Stimulated activated CD8-positive, alpha-beta memory T cell treated with anti-CD3 and anti-CD28 coated beads, Interleukin-7, amount 100 ng/mL, for 48 hours (primary cell): ENCODE data around the gene DAAM1.

Experiments
- DNase-seq, 2 donors: peaks; one replicate each; pipeline ENCODE4 v3.0.0-alpha.2; 2020; ENCODE audit warnings: low read depth in 1 of 2; ENCODE audit errors: extremely low read depth in 1 of 2

The DAAM1 gene

DNA sequence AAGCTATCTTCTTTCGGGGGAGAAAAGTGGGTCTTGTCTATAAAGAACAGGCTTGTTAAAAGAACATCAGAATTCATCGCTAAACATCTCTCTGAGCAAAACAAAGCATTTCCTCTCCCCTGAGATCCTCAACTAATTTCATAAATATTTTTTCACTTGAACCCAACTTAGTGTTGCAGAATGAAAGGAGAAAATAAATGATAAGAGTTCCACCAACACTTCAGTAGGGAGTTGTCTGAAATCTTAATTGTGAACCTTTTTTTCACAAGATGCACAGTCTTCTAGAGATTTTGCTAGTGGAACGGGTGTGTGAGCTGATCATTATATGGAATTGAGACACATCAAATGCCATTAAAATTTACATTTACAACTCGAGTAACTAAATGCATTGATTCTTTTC lies 1.3 kb upstream of the DAAM1 start:
- no peak for DNase-seq

DNA sequence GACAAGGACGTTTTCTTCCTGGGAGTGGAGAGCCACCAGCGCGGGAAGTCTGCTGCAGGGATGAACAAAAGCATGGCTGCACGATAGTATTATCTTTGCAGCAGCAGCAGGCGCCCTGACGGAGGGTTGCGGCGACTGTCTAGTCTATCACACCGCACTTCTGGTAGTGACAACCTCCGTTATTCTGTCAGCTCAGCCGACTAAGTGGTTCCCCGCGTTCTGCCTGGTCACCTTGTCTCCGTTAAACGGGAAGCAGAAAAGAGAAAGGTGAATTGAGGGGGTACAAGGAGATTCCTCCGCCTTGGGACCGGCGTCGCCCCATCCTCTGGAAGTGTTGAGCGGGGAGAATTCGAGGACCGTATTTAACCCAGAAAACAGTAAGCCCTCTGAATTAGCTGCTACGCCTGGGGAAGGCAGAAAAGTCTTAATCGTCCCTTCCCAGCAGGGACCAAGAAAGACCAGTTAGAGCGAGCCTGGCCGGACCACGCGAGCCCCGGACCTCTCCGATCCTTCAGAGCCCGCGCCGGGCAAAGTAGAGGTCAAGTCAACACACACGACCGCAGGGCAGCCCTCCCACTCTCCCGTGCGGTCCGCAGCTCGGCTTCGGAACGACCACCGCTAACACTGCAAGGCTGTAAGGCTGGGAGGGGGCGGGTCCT lies 536 bp upstream of the DAAM1 start:
- DNase-seq = peak in 1 of 2 donors; percentile 0

DNA sequence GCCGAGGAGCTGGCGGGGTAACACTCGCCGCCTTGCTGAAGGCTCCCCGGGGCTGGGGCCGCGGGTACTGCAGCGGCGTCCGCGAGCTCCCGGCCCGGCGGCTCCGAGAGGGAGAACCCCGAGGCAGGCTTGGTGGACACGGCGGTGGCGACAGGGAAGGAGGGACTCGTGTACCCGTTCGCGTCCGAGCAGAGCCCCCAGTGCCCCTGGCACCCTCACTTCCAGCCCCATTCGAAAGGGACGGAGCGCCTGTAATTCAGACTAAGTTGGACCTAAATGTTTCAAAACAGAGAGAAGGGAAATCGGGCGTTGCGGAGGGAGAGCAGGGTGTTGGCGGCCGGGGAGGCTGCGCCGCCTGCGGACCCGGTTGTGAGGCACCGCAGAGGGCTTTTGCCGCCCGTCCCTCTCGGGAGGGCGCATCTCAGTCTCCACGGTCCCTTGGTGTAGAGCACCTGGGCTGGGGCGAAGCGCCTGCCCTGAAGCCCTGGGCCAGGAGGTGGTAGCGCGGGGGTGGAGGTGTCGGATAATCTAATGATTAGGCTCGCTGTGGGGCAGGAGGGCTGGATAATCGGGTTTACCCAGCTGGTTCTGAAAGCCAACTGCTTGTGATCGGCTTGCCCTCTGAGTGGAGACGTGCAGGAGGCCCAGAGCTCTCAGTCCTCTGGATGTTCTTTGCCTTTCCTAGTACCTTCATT lies 771 bp downstream of the DAAM1 start:
- peak in 1 of 2 donors; percentile 1 for DNase-seq

DNA sequence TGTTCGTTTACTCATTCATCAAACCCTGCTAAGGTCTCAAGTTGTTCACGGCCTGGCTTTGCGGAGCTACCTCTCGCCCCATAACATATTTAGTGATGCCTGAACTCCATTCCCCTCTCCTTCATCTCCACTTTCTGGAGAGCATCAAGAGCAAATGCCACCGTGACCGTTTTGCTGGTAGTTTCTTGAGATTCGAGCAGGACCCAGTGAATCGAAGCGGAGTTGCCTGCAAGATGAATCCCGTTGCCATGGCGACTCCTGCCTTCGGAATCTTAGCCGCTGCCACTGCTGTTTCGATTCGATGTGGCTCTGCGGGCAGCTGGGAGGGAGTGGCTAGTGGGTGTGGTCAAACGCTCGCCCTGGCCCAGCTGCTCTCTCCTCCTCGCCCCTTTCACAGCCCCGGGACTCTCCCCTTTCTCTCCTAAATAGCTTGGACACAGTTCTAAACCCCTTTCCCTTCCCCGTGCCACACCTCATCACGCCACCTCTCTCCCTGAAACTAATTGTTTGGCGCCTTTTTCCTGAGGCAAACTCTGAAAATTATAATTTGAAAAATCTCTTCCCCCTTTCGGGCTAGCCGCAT lies 1.4 kb downstream of the DAAM1 start:
- DNase-seq = peak; percentile 53 to 77

DNA sequence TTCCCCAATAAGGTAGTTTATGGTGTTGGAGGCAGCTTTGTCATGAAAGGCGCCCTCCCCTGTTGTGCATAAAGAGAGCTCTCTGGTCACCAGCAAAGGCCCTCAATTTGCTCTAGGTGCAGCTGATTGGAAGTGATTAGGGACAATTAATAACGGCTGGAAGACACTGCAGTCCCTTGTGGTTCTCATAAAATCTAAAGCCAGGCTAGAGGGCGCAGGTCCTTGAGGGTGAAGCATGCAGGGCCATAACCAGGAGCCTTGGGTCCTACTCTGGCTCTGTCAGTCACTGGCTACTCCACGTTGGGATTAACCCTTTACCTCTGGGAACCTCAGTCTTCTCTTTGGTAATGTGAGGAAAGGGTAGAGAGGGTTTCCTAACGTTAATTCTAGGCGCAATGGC lies 1.9 kb downstream of the DAAM1 start:
- no peak for DNase-seq

DNA sequence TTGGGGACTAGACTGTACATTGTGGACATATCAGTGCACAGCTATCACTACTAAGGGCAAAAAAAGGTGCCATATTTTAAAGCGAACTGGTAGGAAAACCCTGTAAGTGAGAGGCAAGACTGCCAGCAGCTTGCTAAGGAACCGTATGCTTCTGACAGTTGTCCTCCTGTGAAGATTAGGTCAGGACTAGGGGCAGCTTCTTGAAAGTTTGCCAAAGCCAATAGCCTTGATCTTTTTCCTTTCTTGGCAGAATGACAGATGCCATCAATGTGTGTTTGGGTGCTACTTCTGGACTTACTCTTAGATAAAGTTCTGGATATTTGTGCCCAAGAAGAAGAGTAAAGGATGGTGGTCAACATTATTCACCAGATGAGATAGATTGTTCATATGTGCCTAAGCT lies 7.4 kb downstream of the DAAM1 start:
- no peak for DNase-seq

DNA sequence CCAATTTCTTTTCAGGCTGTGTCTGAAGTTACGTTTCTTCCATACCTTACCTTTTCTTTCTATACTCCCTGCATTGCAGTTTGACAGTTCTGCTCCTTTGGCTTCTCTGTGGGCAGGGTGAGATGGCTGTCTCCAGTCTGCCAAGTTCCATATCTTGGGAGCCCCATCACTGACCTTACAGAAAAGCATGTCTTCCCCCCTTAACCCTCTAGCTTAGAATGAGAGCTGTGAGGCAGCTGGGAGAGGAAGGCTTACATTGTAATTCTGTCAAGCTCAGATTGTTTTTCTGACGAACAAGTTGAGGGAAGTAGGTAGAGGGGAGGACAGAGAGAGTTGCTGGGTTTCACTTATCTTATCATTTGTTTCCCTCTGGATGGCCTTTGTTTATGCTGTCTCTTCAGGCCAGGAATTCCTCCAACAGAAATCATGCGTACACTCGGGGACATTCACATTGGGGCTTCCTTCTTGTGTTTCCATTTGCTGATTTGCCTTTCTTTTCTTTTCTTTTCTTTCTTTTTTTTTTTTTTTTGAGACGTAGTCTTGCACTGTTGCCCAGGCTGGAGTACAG lies 9.3 kb downstream of the DAAM1 start:
- DNase-seq = no peak

DNA sequence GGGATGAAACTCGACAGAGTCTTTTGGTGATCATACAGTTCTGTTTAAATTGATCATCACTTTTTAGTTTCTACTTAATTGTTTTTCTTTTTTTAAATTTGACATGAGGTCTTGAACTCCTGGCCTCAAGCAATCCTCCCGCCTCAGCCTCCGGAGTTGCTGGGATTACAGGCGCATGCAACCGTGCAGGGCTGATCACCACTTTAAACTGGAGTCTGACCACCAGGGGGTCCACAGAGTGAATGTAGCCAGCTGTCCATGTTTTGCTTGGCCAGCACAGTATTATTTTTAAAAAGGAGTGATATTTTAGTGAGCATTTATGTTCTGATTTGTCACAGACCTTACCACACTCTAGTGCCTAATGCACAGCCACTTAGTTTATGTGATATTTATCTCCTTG lies 10.7 kb downstream of the DAAM1 start:
- DNase-seq = no peak

DNA sequence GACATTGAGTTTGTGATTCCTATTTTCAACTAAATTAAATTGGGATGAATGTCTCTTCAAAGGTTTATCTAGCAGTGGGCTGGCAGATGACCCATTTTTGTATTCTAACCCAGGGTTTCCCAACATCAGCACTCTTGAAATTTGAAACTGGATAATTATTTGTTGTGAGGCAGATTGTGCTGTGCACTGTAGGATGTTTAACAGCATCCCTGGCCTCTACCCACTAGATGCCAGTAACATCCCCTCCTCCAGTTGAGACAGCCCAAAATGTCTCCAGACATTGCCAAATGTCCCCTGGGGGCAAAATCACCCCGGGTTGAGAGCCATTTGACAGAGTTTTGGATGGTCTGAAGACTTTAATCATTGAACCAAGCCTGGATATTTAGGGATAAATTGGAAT lies 11.1 kb downstream of the DAAM1 start:
- DNase-seq = no peak

DNA sequence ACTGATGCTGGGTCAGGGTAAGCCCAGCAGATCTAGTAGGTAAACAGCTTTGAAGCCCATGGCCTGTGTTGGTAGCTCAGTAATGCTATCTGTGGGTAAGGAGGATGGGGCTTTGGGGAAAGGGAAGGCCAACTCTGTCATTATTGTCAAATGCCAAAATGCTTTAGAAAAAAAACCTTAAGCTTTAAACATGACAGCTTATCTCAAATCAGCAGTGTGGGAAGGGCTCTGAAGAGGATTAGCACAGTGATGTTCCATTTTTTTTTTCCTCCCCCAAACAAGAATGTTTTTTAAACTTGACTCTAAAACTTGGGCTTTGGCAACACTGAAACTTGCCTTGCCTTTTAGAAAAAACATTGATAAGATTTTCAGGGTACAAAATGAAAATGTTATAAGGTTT lies 11.7 kb downstream of the DAAM1 start:
- no peak for DNase-seq

DNA sequence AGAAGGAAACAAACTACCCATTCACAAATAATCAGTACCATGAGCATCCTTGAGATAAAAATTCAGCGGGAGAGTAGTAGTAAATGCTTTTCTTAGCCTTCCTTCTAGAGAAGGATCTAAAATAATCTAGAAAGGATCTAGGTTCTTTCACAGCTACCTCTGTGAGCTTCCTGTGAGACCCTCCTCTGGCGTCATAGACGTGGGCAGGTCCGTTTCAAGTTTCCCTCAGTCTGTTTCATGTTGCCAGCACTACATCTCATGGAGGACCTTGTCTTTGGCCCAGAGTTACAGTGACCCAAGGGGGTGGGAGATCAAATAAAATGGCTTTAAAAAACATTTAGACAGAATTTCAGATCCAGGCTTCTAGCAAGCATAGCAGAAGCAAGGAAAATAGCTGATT lies 13.6 kb downstream of the DAAM1 start:
- DNase-seq = no peak

DNA sequence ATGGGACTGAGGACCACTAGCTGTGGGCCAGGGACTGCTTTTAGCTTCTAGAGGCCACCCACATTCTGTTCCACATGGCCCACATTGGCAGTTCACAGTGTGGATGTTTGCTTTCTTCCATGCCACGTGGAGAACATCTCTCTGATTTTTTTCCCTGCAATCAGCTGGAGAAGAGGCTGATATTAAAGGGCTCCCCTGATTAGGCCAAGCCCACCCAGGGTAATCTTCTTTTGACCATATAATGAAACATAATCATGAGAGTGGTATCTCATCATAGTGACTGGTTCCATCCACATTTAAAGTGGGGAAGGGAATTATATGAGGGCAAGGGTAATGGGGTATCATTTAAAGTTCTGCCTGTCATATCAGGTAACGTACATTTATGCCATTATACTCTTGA lies 15.8 kb downstream of the DAAM1 start:
- DNase-seq = no peak

DNA sequence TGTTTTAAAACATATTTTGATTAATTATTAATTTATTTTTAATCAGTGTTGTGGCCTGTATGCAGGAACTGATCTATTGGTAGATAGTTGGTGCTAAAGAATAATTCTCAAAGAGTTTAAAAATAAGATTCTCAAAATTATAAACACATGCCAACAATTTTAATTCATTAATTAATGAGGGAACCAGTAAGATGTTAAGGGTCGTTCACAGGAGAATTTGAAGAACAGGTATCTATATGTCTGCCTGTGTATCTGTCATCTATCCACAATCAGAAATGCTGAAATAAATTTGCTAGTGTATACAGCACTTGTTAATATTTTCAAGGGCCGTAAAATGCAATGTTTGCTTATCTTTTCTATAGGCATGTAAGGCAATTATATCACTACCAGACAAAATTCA lies 18.4 kb downstream of the DAAM1 start:
- DNase-seq = no peak

DNA sequence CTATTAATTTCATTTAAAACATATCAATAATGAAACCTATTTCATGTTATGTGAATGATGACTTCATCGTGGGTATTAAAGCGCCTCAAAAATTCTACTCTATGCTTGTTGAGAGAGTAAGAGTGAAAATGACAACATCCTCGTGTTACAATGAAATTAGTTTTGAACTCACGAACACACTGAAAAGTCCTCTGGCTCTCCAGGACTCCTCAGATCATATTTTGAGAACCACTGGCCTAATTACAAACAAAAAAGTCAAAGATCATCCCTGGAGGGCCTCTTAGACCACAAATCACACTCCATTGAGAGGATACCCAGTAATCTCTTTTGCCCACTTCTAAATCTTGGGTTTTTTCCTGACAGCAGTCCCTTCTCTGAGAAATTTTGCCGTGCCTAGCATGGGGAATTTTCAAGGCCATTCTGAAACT lies 19.1 kb downstream of the DAAM1 start:
- no peak for DNase-seq

DNA sequence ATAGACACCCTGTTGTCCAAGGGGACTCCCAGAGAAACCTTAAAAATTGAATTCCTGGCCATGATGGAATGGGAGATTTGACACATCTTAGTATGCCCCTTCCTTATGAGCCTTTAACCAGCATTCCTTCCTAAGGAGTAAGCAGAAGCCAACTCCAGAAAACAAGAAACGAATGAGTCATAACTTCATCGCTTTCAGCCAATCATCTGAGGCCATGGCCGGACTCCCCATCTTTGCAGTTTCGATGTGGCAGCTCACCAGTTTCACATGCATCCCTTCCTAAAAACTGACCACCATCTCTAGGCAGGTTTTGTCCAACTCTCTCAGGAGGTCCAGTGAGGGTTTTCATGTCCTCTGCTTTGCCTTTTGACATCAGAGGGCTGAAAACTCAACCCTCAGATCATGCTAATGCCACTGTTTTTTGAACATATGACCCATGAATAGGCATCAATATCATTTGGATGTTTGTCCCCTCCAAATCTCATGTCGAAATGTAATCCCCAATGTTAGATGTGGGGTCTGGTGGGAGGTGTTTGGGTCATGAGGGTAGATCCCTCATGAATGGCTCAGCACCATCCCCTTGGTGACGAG lies 19.9 kb downstream of the DAAM1 start:
- no peak for DNase-seq

DNA sequence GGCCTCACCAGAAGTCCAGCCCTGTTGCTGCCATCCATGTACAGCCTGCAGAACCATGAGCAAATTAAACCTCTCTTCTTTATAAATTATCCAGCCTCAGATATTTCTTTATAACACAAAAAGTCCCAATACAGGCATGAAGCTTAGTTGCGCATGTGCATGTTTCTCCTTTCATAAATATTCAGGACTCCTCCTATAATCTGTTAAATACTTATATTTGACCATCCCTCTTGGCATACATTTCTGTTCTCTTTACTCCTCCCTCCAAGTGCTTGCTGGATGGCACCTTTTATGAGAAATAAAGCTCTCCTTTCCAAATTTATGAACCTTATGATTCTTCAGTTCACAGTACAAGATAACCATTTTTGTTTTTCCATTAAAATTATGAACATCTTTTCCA lies 20.5 kb downstream of the DAAM1 start:
- no peak for DNase-seq

DNA sequence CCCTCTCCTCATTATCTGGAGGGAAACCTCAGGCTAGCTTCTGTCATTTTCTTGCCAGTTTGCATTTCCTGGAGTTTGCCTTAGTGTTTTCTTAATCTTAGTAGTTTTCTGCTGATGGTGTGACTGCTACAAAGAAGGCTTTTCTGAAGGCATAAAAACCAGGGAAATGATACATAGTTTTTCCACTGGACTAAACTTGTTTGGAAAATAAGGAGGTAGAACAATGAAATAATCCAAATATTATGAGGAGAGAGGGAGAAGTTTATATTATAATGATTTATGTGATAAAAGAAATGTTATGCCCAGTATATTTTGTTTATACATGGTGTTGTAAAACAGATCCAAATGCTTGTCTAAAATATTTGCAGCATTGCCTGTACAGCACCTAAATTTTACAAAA lies 22.2 kb downstream of the DAAM1 start:
- DNase-seq = no peak

DNA sequence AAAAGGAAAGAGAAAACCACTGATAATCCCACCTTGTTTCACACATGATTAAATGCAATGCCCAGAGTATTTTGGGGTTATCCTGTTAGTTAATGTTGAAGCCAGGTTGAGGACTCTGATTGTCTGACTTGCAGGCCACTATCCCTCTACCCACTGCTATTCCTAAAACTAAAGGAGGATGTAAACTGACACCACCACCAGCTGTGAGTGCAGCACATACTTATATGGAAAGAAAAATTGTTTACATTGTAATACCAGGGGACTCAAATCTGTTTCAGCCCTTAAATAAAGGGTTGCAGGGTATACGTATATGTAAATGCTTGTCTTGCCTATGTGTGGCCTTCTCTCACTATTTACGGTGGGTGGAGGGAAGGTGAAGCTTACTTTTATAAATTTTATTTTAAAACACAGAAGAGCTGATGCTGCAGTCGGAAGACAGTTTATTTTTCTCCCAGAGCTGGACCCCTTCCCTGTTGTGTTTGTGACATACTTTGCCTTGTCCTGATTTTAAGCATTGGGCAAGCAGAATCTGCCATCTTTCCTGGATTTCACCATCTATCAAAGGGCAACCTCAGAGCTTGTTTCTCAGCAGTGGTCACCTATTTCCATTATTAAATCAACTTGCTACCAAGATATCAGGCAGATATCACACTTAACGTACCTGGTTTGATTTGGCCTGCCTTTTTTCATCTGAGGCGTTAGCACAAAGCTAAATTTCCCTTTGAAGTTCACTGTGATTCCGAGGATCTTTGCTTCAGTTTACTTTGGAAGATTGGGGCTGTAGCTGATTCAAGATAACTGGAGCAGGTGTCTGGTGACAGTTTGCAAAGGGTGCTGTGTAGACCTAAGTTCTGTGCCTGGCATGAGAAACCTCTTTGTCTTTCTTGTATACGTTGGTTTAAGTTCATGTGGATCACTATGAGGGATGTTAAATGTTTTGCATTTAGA lies 25.2 kb downstream of the DAAM1 start:
- no peak for DNase-seq

DNA sequence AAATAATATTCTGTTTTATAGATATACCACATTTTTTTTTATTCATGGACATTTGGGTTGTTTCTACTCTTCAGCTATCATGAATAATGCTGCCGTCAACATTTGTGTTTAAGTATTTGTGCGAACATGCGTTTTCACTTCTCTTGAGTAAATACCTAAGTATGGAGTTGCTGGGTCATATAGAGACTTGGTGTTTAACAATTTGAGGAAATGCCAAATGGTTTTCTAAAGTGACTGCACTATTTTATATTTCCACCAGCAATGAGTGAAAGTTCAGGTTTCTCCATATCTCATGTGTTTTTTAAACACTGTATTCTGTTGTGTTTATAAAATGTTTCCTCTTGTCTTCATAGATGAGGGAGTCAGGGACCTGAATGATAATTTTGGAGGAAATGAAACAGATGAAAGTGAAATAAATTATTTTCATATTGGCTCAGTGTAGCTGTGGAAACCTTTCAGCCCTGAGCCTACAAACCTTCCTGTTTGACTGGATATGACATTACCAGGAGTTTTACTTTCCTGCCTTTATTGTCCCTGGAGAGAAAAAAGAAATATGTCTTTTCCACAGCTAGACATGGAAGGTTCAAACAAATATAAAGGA lies 26.3 kb downstream of the DAAM1 start:
- no peak for DNase-seq

DNA sequence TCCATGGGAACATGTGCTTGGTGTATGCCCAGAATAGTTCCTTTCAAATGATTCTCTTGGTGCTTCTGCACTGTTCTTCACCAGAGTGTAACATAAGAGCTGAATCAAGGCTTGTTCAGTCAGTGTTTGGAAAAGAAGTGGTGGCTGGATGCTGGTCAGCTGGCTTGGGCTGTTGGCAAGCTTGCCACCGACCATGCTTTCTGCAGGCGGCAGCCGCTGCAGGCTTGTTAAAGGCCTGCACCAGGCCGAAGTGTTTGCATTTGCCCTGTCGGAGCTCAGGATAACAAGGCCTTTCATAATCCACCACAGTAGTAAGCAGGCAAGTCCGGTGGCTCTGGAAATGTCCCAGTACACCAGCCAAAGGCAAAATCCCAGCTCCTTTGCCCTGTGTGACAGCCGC lies 26.9 kb downstream of the DAAM1 start:
- no peak for DNase-seq
